Measurements from ENCODE around the gene EHHADH. TPM values are rescaled to one million over a fixed set of nuclear protein-coding genes. Genes with fewer than 3 reads are reported as not detected.

EHHADH gene
- total and polyA plus RNA-seq, 9 of the 15 experiments (the other 6 are each of a cell fraction or from before 2014, with no cell fraction given): 3.6 to 6.4 (median 5.4) TPM

GRCh38 chr3:185253645-185254410 lies at the start of gene EHHADH (continued):
- TF ChIP-seq ZNF146 (CRISPR knock-in tag; IDR thresholded peaks at IDR 0.05; ENCODE audit: unreplicated experiment): no peak
- no peak for TF ChIP-seq MTA2 (IDR thresholded peaks at IDR 0.05; ENCODE audit: low read depth)
- TF ChIP-seq IRF2 (CRISPR knock-in tag; IDR thresholded peaks at IDR 0.05): no peak
- TF ChIP-seq GATAD2A (IDR thresholded peaks at IDR 0.05): 0 out of 2 replicates have a peak, but pooled peaks have one; percentile 43
- TF ChIP-seq SREBF1 (IDR thresholded peaks at IDR 0.05; ENCODE audit: borderline replicate concordance, low read depth, low read length): no peak
- no peak for TF ChIP-seq GABPA (tag; conservative IDR thresholded peaks at IDR 0.05; ENCODE audit: low read depth)
- TF ChIP-seq XRCC4 (IDR thresholded peaks at IDR 0.05; ENCODE audit: extremely low read depth, insufficient read depth, insufficient read length): no peak
- no peak for TF ChIP-seq LCOR (CRISPR knock-in tag; IDR thresholded peaks at IDR 0.05)
- peak; percentile 37; the same call in 1 of the 2 replicates for TF ChIP-seq CTBP1 (IDR thresholded peaks at IDR 0.05; ENCODE audit: borderline replicate concordance)
- no peak for TF ChIP-seq BCLAF1 (IDR thresholded peaks at IDR 0.05; ENCODE audit: borderline replicate concordance in 1 of 2, control insufficient read depth in 1 of 2, low read depth in 2 of 2, low read length in 1 of 2)
- TF ChIP-seq SRSF7 (optimal IDR thresholded peaks at IDR 0.05; ENCODE audit: low read depth, low read length): no peak
- 0 out of 2 replicates have a peak, but pooled peaks have one; percentile 25 for TF ChIP-seq GTF2F1 (IDR thresholded peaks at IDR 0.05; ENCODE audit: low read depth, low read length)
- no peak for TF ChIP-seq MAFK (IDR thresholded peaks at IDR 0.05; ENCODE audit: low read length)
- TF ChIP-seq TRIM25 (IDR thresholded peaks at IDR 0.05; ENCODE audit: borderline replicate concordance): 0 out of 2 replicates have a peak, but pooled peaks have one; percentile 69
- no peak for TF ChIP-seq KDM1A (IDR thresholded peaks at IDR 0.05)
- TF ChIP-seq SNAPC5 (CRISPR knock-in tag; IDR thresholded peaks at IDR 0.05): no peak
- no peak for TF ChIP-seq BHLHE40 (IDR thresholded peaks at IDR 0.05; ENCODE audit: low read length)
- TF ChIP-seq EP300 (IDR thresholded peaks at IDR 0.05; ENCODE audit: low read length): no peak
- no peak; the same call in 1 of the 2 replicates for TF ChIP-seq MBD2 (IDR thresholded peaks at IDR 0.05; ENCODE audit: borderline replicate concordance, low read depth)
- TF ChIP-seq ZNF165 (CRISPR knock-in tag; IDR thresholded peaks at IDR 0.05; ENCODE audit: borderline replicate concordance): no peak
- no peak for TF ChIP-seq SAFB2 (IDR thresholded peaks at IDR 0.05; ENCODE audit: borderline replicate concordance, low read depth, low read length, severe bottlenecking)
- TF ChIP-seq ZNF232 (CRISPR knock-in tag; IDR thresholded peaks at IDR 0.05): no peak
- TF ChIP-seq SRSF9 (IDR thresholded peaks at IDR 0.05; ENCODE audit: borderline replicate concordance, low read depth, low read length): no peak
- peak in 1 of 2 experiments; percentile 29; a peak in 1 of 4 replicates for TF ChIP-seq TRIM24 (IDR thresholded peaks at IDR 0.05)
- no peak for TF ChIP-seq MCM3 (IDR thresholded peaks at IDR 0.05)

All from K562 (cell line).